OCI-LY7 (cell line): ENCODE data around the gene NR1H2. TPM values are rescaled to one million over a fixed set of nuclear protein-coding genes. Genes with fewer than 3 reads are reported as not detected.

Experiments used
- BruUV-seq: library from RNA; stranded (reverse); fragments of 400-500 nt; replicated peaks from 2 replicates; lab custom pipeline; 2021; lab: Mats Ljungman, UMichigan
- CTCF ChIA-PET: fragments of 300-600 bp; sonication (Branson Sonifier 250); formaldehyde crosslinking; loops from one replicate; lab custom pipeline; 2022; ENCODE audit warnings: antibody characterized with exemption; ENCODE audit not compliant: unreplicated experiment; lab: Charles Lee
- POLR2A ChIA-PET: fragments of 300-600 bp; sonication (Branson Sonifier 250); formaldehyde crosslinking; loops from one replicate; lab custom pipeline; 2022; ENCODE audit warnings: antibody characterized with exemption; lab: Charles Lee
- DNase-seq: peaks from one replicate; pipeline ENCODE4 v3.0.0-alpha.2; 2015; ENCODE audit warnings: low spot score
- H2AFZ ChIP-seq: fragments of 200-600 bp; sonication (generic), shearing (Covaris generic); 2 replicates; pipeline ENCODE4 v1.6.1; 2014; ENCODE audit warnings: mild to moderate bottlenecking, antibody characterized with exemption, low read length, moderate library complexity
- H3K27ac ChIP-seq: fragments of 200-600 bp; sonication (generic); 2 replicates; pipeline ENCODE4 v1.5.1; 2014; ENCODE audit warnings: mixed run types, low read depth, mild to moderate bottlenecking, moderate library complexity, low read length, inconsistent platforms; ENCODE audit not compliant: poor library complexity, severe bottlenecking
- H3K36me3 ChIP-seq: fragments of 200-600 bp; sonication (generic); 2 replicates; pipeline ENCODE4 v1.6.1; 2014; ENCODE audit warnings: mild to moderate bottlenecking, antibody characterized with exemption, low read length, moderate library complexity, mixed read lengths; ENCODE audit not compliant: insufficient read depth
- H3K4me1 ChIP-seq: fragments of 200-600 bp; sonication (generic); 2 replicates; pipeline ENCODE4 v1.5.1; 2014; ENCODE audit warnings: mild to moderate bottlenecking, low read length; ENCODE audit not compliant: insufficient read depth, poor library complexity, severe bottlenecking
- H3K4me2 ChIP-seq: fragments of 200-600 bp; sonication (generic); 2 replicates; pipeline ENCODE4 v1.6.1; 2014; ENCODE audit warnings: mild to moderate bottlenecking, low read length
- H3K4me3 ChIP-seq: fragments of 200-600 bp; sonication (generic); 2 replicates; pipeline ENCODE4 v1.5.1; 2014; ENCODE audit warnings: mild to moderate bottlenecking, low read depth, low read length; ENCODE audit not compliant: poor library complexity, severe bottlenecking
- H3K79me2 ChIP-seq: fragments of 200-600 bp; sonication (generic); 2 replicates; pipeline ENCODE4 v1.6.1; 2016; ENCODE audit warnings: low read depth, mild to moderate bottlenecking, low read length, moderate library complexity, mixed read lengths; ENCODE audit not compliant: insufficient read depth
- H3K9me2 ChIP-seq: fragments of 200-600 bp; sonication (generic); 2 replicates; pipeline ENCODE4 v1.6.1; 2016; ENCODE audit warnings: mild to moderate bottlenecking, low read length, mixed read lengths; ENCODE audit not compliant: insufficient read depth
- H3K9me3 ChIP-seq: fragments of 200-600 bp; sonication (generic); 2 replicates; pipeline ENCODE4 v1.6.1; 2014; ENCODE audit warnings: mild to moderate bottlenecking, mixed run types, low read length, mixed read lengths
- H4K20me1 ChIP-seq: fragments of 200-600 bp; sonication (generic); 2 replicates; pipeline ENCODE4 v1.6.1; 2014; ENCODE audit warnings: mild to moderate bottlenecking, antibody characterized with exemption, low read length, moderate library complexity, mixed read lengths; ENCODE audit not compliant: insufficient read depth
- CTCF ChIP-seq: fragments of 200-600 bp; sonication (generic); conservative IDR thresholded peaks from 2 replicates; pipeline ENCODE4 v1.5.1; 2014; ENCODE audit warnings: mild to moderate bottlenecking, antibody characterized with exemption, low read length, moderate library complexity, mixed read lengths
- EZH2phosphoT487 ChIP-seq: fragments of 200-600 bp; sonication (generic); IDR thresholded peaks from 2 replicates; pipeline ENCODE4 v1.6.1; 2018; ENCODE audit warnings: low read depth, borderline replicate concordance, mild to moderate bottlenecking, mixed run types, antibody characterized with exemption, low read length, moderate library complexity, mixed read lengths
- intact Hi-C: fragments of 100-400 bp; cut with micrococcal nuclease; formaldehyde crosslinking; loops from one replicate; pipeline ENCODE4 v1.10.0; 2022; ENCODE audit not compliant: unreplicated experiment
- total RNA-seq, 2 experiments: library from RNA; depleted of rRNA in 1 of 2; stranded (reverse); fragments of >200 nt in 1 of 2; shearing (Covaris generic) in 1 of 2; gene quantifications; 2 replicates each; pipeline ENCODE4 v1.2.3, GENCODE V29; 2014 to 2022

Gene NR1H2
- total RNA-seq, 2 experiments from 2014 or later, result 41.2 to 65.7 TPM

GRCh38 chr19:50384685-50385535 lies 8.7 kb downstream of the NR1H2 start:
- Histone ChIP-seq H3K36me3 (peaks cover 77% of the 10 kb centered on the region), H2AFZ (no peak overlapping the region), H3K27ac (peak overlapping the region; percentile 59), H3K9me2 (no peaks in the 10 kb centered on the region), H3K4me2 (peak overlapping the region; percentile 89), H3K4me1 (peaks cover 19% of the 10 kb centered on the region), H3K9me3 (no peaks in the 10 kb centered on the region), H3K4me3 (peak overlapping the region; percentile 85), H3K79me2 (peaks cover 55% of the 10 kb centered on the region), H4K20me1 (peaks cover 4% of the 10 kb centered on the region; the same call in 1 of the 2 replicates)
- no peak for TF ChIP-seq EZH2phosphoT487
- no peak for TF ChIP-seq CTCF
- BruUV-seq, result no TSS peak
- intact Hi-C loops, result loop anchor here (2.0 kb wide), 1 partner anchor 30 kb away; no protein-coding TSS in a partner anchor
- DNase-seq, result no peak
- ChIA-PET POLR2A (interaction anchor here (0.5 to 0.6 kb wide), 2 partner anchors 19 to 209 kb away, joined by 3 to 5 read pairs; no protein-coding TSS in a partner anchor), CTCF (no interaction called here)

GRCh38 chr19:50387176-50387867 lies 11.1 kb downstream of the NR1H2 start:
- peaks cover 19% of the 10 kb centered on the region for H3K4me1 ChIP-seq
- DNase-seq, result no peak
- ChIA-PET CTCF (no interaction called here), POLR2A (interaction anchor here (1.1 kb wide), 1 partner anchor 11 kb away, joined by 4 read pairs; the partner anchor contains the start of gene NR1H2)
- no TSS peak for BruUV-seq
- H3K4me2 ChIP-seq, result no peak overlapping the region
- no peak overlapping the region for H3K4me3 ChIP-seq
- no peak overlapping the region for H3K27ac ChIP-seq
- intact Hi-C loops, result no loop called here
- no peak overlapping the region for H2AFZ ChIP-seq
- H3K9me2 ChIP-seq, result no peaks in the 10 kb centered on the region
- peaks cover 68% of the 10 kb centered on the region for H3K79me2 ChIP-seq
- H4K20me1 ChIP-seq, result peaks cover 4% of the 10 kb centered on the region; the same call in 1 of the 2 replicates
- H3K36me3 ChIP-seq, result peaks cover 73% of the 10 kb centered on the region
- peaks cover 6% of the 10 kb centered on the region; the same call in 1 of the 2 replicates for H3K9me3 ChIP-seq
- TF ChIP-seq CTCF (no peak), EZH2phosphoT487 (no peak)
